Posterior cingulate gyrus (tissue), 11 donors: ENCODE results near the gene TBX3.

Experiments used
- DNase-seq, 10 donors: peaks; one replicate each; pipeline versions ENCODE4 v3.0.0 to v3.0.0-alpha.2; 2020 to 2021; ENCODE audit warnings: mixed read lengths in 3 of 10
- intact Hi-C: fragments of 100-400 bp; cut with DNase I; formaldehyde crosslinking; loops from one replicate; pipeline ENCODE4 v1.15.1; 2023

Gene TBX3

DNA sequence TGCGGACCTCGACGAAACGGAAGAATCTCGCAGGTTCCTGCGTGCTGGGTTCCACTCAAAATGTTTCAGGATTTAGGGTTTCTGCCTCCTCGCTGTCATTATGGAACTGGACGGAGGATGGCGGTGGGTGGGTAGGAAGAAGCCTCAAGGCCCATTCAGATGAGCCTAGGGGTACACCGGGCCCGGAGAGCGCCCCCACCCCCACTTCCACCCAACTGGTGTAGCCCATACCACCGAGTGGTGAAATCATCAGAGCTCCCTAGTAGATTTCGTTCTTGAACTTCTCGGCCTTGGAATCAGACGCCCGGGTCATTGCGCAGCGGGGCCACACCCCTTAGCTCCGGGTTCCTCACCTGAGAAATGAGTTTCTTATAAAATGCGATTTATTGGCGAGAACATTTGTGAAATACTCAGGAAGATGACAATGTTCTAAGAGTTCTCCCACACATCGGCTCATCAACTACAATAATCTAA lies 13.3 kb upstream of the TBX3 start:
- no peak for DNase-seq
- intact Hi-C loops: no loop called here

DNA sequence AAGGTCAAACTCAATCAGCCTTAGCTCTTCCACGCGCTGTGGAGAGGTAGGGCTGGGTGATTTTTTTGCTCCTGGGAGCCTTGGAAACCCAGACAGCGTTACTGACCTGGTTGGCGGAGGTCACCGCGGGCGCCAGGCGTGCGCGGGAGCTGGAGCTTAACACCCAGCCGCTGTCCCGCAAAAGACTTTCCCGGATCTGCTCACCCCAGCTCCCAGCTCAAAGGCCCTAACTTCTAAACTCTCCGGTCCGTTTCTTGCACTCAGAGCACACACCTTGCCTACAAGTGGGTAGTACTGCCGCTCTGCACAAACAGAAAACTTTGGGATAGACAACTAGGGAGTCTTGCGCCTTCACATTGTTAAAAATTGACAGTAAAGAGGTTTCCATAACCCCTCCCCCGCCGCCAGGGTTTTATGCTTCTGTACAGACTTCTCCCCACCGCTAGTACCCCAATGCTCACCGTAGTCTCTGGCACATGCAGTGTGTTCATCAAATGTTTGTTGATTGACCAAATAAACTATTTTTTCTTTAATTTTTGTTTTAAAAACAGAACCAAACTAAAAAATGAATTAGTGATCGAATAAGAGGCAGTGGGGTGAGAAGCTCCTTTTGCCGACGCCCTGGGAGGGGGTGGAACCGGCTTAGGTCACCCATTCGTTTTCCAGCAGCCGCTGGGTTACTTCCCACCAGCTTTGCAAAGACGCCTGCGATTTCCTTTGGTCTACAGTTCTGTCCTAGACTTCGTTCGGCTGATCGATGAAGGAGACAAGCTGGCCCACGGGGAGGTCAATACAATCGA lies 12.7 kb upstream of the TBX3 start:
- intact Hi-C loops: no loop called here
- DNase-seq: peak in 1 of 10 donors; percentile 61

DNA sequence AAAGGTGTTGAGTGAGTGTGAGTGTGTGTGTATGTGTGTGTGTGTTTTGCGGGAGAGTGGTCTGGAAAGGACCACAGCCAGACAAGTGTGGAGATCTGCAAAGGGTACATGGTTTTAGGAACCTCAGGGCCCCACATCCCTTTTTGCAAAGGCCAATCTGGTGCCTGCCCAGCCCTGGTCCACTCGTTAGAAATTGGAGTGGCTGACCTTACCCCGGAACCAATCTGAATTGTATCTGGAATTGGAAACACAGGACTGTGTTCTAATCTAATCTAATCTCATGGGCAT lies 11.3 kb upstream of the TBX3 start:
- DNase-seq: no peak
- intact Hi-C loops: no loop called here

DNA sequence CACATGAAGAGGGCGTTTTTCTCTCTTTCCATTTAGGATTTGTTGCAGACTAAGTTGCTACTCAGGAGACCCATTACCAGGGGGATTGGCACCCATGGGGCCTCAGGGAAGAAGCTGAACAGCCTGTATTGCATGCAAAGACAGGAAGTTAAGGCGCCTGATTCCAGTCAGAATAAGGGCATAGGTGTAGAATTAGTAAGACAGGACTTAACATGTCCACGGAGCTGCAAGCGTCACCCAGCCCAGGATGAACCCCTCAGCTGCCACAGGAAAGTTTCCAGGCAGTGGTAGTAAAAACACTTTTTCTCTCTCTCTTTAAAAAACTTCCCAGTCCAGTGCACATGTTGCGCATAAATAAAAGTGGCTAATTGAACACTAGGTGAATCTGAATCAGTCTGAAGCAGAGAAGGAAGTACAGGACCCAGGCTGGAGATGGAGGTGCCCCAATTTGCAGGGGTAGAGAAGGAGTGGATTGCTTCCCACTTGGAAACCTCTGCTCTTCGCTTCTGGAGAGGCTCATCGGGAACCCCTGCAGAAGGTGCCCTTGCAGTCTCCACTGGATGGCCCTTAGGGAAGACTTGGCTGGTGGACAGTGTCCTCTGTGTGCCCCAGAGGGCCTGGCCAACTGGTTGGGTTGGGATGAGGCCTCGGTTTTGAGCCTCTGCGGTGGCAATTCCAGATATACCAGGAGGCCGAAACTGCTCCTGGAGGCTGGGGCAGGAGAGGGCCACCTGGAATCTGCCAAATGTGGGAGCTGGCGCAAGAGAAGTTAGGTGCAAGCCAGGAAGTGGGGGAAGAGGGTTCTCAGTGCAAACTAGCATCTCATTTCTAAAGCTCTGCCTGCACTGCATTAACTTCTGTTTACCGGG lies 10.7 kb upstream of the TBX3 start:
- intact Hi-C loops: no loop called here
- DNase-seq: peak in 1 of 10 donors; percentile 20

DNA sequence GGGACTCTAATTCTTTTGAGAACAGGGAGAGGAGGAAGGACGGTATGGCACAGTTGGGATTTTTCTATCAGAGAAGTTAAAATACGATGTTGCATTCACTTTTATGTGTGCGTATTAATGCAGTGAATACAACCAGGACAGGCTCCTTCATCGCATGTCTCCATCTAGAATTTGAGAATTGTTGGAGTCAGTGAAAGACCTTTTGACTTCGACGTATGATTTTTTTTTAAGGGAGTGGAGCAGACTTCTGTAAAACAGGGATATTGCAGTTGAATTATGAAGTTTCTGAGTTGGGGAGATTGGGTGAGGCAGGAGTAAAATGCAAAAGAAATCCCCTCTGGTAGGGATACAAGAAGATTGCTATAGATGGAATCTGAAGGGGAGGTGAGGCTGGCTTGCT lies 9.6 kb upstream of the TBX3 start:
- no peak for DNase-seq
- intact Hi-C loops: no loop called here

DNA sequence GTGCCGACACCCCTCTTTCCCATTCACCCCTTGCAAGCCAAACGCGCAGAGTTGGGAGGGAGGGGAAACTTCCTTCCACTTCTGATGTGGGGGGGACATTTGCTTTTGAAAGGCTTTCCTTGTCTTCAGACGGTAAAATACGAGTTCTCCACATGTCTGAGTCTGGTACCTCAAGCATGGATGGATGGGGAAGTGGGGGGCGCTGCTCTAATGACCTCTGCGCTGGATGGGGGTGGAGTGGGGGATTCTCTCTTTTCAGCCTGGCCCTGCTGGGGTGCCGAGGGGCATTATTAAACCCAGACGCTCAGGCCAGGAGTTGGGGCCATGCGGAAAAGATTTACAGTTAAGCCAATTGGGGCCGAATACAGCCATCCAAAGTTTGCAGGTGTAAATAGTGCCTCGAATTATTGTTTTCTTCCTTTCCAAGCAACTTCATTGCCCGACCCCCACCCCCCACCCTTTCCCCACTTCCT lies 9.1 kb upstream of the TBX3 start:
- DNase-seq: peak in 1 of 10 donors; percentile 30
- intact Hi-C loops: no loop called here

DNA sequence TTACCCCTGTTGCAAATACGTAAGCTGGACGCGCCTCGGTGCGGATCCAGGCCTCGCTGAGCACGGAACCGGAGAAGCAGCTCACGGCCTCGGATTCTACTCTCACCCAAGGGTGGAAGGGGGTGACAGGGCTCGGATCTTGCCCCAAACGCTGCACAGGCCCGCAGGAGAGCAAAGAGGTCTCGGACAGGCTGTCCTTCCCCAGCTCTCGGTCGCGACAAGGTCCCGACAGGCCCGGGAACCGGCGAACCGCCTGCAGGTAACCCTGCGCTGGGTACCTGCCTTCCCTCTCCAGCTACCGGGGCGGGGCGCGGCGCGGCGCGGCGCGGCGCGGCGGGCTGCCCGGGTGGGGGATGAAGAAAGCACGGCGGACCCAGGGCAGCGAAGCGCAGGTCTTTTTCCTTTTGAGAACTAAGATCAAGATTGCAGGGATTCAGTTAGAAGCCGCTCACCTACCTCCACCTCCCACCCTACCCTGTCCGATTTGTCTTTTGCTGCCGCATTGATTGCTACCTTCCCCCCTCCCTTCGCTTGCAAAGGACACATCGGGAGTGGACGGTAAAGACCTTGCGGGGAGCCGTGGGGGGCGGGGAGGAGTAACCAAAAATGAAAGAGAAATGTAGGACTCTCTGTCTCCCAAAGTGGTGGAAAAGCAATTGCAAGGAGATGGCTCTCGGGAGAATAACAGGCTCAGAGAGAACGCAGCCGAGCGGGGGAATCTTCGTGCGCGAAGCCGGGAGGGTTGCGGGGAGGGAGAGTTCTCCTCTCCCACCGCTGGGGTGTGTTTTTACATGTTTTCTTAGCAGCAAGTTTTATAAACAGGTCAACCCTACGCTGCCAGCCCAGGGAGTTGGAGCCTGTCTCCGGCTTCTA lies 8.4 kb upstream of the TBX3 start:
- DNase-seq: peak in 1 of 10 donors; percentile 74
- intact Hi-C loops: no loop called here

DNA sequence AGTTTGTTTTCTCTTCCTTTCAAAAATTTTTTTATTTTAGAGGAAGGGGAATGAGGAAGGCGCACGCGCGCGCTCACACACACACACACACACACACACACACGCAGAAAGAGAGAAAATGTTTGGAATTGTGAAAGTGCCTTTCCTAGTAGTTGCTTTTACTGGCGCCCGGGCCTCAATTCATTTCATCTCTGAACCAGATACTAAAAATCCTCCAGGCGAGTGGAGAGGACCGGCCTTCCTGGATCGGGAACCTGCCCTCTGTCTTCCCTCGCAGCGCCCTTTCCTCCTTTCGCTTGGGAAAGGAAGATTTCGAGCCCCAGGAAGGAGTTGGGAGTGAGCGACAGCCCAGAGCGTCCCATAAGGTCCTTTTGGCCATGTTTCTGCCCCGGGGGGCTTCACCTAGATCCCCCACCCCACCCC lies 7.8 kb upstream of the TBX3 start:
- DNase-seq: no peak
- intact Hi-C loops: no loop called here

DNA sequence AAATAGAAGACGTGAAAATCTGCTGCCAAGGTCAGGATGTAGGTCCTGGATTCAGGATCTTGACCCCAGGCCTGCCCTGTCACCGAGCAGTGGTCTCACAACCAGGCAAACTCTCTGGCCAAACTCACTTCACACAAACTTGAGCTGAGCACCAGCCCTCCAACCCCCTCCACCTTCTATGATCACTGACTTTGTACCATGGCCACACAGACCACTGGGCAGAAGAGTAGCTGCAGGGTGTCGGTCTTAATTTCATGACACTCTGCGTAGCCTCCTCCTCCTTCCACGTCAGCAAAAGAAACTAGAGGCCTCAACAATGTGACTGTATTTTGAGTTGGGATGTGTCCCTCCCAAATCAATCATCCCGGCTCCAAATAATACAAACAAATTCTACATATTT lies 7.2 kb upstream of the TBX3 start:
- no peak for DNase-seq
- intact Hi-C loops: no loop called here

DNA sequence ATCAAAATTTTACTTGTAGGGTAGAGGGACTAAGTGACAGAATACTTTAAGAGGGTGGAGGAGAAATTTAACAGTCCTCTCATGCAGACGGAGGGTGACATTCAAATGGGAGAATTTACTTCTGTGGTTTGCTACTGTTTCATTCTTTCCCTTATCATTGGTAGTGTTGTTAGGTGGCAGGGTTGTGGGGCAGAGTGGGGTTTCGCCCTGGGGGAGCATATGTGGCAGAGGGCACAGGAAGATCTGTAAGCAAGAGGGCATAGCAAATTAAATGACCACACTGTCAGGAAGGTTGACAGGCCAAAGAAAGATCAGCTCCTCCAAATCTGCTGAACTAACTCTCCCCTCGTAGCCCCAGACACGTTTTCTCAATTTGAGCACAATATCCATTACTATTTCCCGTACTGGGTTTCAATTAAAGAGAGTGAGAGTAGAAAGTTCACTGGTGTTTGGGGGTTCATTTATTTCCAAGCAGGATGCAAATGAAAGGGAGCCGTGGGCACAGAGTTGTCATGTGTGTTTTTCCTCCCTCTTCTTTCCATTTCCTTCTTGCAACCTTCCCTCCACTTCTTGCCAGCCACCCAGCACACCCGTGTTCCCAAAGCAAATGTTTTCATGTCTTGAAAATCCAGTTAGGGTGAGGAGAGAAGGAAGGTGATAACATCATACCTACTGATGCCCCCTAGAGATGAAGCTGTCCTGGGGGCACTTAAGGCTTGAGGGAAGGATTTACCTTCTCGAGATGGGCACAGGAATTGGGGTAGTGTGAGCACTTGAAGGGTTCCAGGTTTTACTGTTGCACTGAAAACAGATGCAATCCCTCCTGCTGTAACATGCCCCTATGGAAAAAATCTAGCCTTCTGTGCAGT lies 6.5 kb upstream of the TBX3 start:
- DNase-seq: no peak
- intact Hi-C loops: no loop called here

DNA sequence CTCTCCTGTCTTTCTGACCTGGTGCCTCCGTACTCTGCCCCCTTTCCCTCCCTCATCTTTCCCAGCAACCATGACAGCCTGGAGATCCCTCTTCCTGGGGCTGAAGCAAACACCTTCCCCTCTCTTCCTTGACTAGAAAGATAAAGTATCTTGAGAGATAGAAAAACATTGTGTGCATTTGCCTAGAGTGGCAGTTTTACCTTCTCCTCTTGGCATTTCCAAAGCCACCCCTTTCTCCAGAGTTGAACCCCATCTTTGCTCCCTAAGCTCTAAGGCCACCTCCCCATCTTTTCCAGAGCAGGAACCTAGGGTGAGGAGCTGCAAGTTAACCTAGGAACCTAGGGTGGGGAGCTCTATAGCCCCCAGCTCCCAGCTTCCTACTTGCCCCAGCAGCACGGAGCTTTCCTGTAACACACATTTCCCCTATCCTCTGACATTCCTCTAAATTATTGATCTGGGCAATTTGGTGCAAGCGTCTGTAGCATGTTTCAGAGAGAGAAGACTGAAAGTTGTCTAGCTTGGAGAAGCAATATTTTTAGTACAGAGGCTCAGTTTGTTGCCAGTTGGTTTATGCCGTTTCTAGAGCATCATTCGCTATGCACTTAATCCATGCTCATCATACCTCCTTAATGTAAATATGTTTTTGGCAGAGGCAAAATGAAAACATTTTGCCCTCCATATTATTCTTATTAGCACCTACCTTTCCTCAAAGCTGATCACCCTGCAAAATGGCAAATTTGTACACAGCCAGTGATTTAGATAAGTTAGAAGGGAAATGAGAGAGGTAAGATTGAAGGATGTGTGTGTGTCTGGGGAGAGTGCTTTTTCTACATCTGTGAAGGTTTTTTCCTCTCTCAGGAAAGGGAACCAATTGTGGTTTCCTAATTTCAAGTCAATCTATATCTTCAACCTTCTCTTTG lies 5.4 kb upstream of the TBX3 start:
- DNase-seq: no peak
- intact Hi-C loops: no loop called here

DNA sequence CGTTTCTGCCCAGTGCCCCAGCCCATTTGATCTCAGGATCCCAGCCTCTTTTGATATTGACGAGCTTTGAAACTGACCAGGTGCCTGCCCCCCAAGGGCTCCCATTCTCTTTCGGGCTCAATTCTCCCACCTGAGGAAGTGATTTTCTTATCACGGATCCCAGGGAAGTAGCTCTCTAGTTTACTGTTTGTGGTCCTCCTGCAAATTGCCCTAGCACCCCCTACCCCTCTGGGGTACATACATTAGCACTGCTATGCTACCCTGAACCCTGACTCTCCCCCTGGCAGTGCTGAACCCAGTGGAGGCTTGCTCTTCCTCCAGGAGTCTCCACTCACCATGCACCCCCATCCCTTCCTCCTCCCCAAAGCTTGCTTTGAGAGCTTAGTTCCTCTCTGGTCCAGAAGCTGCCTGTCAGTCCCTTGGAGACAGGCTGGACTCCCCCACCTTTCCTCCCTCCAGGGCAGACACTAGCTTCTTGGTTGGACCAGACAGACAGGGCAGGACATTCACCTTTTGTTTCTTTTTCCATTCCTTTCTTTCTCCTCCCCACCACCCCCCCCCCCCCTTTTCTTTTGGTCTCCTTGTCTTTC lies 4.4 kb upstream of the TBX3 start:
- no peak for DNase-seq
- intact Hi-C loops: no loop called here

DNA sequence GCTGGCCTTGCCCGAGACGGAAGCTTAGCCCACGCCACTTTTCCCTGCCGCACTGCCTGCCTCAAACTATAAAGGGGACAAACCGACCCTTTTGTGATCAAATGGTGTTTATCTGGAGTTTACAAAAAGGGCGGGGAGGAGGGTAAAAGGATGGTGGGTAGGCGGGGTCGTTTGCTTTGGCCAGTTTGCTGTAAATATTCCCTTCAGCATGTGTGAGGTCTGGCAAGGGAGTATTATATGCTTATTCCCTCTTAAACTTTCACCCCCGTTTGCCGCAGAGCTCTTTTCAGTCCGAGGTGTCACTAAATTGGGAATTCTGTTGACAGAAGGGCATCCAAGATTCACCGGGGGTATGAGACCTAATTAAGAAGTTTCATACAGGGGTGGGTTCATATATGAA lies 3.8 kb upstream of the TBX3 start:
- DNase-seq: no peak
- intact Hi-C loops: no loop called here

DNA sequence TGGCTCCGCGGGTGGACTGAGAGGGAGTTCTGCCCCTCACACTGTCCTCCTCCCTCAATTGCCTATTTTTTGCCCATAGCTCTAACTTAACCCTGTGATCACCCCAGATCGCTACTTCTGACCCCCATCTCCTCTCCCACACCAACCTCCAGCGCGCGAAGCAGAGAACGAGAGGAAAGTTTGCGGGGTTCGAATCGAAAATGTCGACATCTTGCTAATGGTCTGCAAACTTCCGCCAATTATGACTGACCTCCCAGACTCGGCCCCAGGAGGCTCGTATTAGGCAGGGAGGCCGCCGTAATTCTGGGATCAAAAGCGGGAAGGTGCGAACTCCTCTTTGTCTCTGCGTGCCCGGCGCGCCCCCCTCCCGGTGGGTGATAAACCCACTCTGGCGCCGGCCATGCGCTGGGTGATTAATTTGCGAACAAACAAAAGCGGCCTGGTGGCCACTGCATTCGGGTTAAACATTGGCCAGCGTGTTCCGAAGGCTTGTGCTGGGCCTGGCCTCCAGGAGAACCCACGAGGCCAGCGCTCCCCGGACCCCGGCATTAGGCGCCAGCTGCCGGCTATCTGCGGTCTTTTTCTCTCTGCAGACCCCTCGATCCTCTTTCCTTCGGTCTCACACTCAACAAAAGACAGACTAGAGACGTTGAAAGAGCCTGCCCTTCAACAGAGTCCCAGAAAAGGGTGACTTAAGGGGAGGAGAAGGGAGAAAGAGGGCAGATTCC lies 3.0 kb upstream of the TBX3 start:
- peak in 1 of 10 donors; percentile 73 for DNase-seq
- intact Hi-C loops: no loop called here

DNA sequence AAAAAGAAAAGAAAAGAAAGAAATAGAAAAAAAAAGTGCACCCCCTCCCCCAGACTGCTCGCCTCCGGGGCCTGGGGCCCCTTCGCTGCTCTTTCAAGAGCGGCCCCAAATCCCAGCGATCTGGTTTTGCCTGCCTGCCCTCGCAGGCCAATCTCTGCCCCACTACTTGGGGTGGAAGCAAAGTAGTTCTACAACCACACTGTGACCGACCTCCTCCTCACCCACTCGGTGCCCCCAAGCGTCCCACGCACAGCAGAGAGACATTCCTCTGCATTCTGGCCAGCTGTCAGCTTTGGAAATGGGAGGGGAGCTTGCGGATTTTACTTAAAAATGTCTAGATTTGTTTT lies 2.4 kb upstream of the TBX3 start:
- DNase-seq: peak in 1 of 10 donors; percentile 56
- intact Hi-C loops: no loop called here

DNA sequence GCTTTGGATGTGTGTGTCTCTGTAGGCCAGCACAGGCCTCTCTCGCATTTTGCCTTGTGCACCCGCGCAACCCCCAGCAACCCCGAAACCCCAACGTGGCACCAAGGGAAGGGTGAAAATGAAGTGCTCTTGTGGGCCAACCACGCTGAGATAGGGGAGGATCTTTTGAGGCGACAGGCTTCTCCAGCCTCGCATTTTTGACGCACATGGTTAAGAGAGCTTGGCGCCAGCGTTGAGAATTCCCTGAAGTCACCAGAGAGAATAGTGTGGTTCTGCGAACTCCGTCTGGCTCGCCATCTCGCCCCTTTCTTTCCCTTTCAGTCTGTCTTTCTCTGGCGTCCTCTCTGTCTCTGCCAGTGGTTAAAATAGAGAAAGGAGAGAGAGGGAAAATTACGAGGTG lies 1.9 kb upstream of the TBX3 start:
- intact Hi-C loops: no loop called here
- DNase-seq: no peak

DNA sequence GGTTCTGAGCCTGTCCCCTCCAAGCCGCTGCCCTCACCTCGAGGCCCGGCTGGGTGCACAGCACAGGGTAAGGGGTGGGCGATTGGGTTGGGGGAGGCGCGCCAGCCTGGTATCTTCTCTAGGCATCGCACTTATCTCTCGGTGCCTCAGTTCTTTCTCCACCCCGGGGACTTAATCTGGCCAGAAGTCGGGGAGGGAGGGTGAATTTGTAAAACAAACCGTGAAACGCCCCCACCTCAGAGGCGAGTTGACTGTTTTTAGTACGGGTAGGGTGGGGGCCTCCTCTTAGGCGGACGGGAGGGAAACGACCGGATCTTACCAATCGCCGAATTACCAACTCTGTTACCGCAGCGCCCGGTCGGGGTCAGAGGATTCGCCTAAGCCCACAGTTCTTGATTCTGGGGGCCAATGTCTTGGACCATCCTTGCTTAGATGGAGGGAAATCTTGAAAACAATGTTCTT lies 1.4 kb upstream of the TBX3 start:
- intact Hi-C loops: no loop called here
- no peak for DNase-seq

DNA sequence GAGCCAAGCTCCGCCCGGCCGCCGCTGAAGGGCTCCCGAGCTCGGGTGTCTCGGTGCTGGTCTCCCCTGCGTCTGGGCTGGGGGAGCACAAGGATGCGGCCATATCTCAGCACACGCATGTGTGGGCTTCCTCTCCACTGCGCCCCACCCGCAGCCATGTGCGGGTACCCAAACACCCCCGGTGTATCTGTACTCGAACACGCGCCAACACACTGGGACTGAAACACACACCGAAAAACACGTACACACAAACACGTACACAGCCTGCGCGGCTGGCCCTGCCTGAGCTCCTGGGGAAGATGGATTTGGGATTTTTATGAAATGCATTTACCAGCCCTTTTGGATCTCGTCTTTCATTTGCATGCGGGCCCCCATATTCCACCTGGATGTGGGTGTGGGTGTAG lies 897 bp upstream of the TBX3 start:
- intact Hi-C loops: no loop called here

More for the DNA sequence above, 897 bp upstream of the TBX3 start:
- no peak for DNase-seq
